Glomerular endothelial cell (primary cell): Measurements from ENCODE around the gene CPED1. TPM values are rescaled to one million over a fixed set of nuclear protein-coding genes. Genes with fewer than 3 reads are reported as not detected.
"Not testable (repeated sequence)": the region's sequence is repeated elsewhere in the genome, so short reads cannot be mapped to it uniquely, and the experiment has no call there.

ENCODE experiments used
- DNase-seq: peaks from one replicate; pipeline ENCODE4 v3.0.0-alpha.2; 2011; ENCODE audit warnings: low read depth, low spot score; ENCODE audit errors: extremely low read depth
- total RNA-seq: library from RNA; depleted of rRNA; stranded (reverse); fragments of >200 nt; gene quantifications from 2 replicates; pipeline ENCODE4 v1.2.3, GENCODE V29; 2015

Gene CPED1
- total RNA-seq, 1 donor from 2014 or later, result 2.3 TPM

GRCh38 chr7:121272676-121273075 lies 284.2 kb downstream of the CPED1 start:
- no peak for DNase-seq

GRCh38 chr7:121273467-121274167 lies 285.1 kb downstream of the CPED1 start:
- no peak for DNase-seq

GRCh38 chr7:121274467-121274866 lies 286.0 kb downstream of the CPED1 start:
- DNase-seq, result no peak

GRCh38 chr7:121275204-121275603 lies 286.7 kb downstream of the CPED1 start:
- no peak for DNase-seq

- no peak for DNase-seq
These were observed 287.8 kb downstream of the CPED1 start for GRCh38 chr7:121276313-121276712.

GRCh38 chr7:121278120-121279021 lies 289.9 kb downstream of the CPED1 start:
- no peak for DNase-seq

- DNase-seq, result no peak
These were observed 290.6 kb downstream of the CPED1 start for GRCh38 chr7:121279060-121279620.

GRCh38 chr7:121279822-121280221 lies 291.3 kb downstream of the CPED1 start:
- no peak for DNase-seq

GRCh38 chr7:121280656-121281055 lies 292.1 kb downstream of the CPED1 start:
- DNase-seq, result no peak

GRCh38 chr7:121282129-121282528 lies 293.6 kb downstream of the CPED1 start:
- no peak for DNase-seq

GRCh38 chr7:121285066-121285667 lies 296.7 kb downstream of the CPED1 start:
- DNase-seq, result no peak

- no peak for DNase-seq
These were observed 297.7 kb downstream of the CPED1 start for GRCh38 chr7:121286186-121286585.

GRCh38 chr7:121286742-121287734 lies 298.5 kb downstream of the CPED1 start:
- no peak for DNase-seq

GRCh38 chr7:121288894-121289293 lies 300.4 kb downstream of the CPED1 start:
- no peak for DNase-seq

- DNase-seq, result not testable (repeated sequence)
These were observed 301.4 kb downstream of the CPED1 start for GRCh38 chr7:121289930-121290329.

- DNase-seq, result no peak
These were observed 306.0 kb downstream of the CPED1 start for GRCh38 chr7:121294448-121294992.

- DNase-seq, result no peak
These were observed 309.3 kb downstream of the CPED1 start for GRCh38 chr7:121297843-121298242.

GRCh38 chr7:121298831-121299239 lies 310.3 kb downstream of the CPED1 start:
- no peak for DNase-seq

- no peak for DNase-seq
These were observed 312.3 kb downstream of the CPED1 start for GRCh38 chr7:121300685-121301420.
